Measurements from ENCODE around the gene PSMB4.
"Not testable (repeated sequence)": the region's sequence is repeated elsewhere in the genome, so short reads cannot be mapped to it uniquely, and the experiment has no call there.

Gene PSMB4

GRCh38 chr1:151372058-151372934, 27.1 kb upstream of the PSMB4 start, which contains the start of gene SELENBP1:
Gene SELENBP1 (minus strand): TSS chr1:151372705. CDS start chr1:151372641, 64 bp downstream.
- TF ChIP-seq ZFX (IDR thresholded peaks at IDR 0.05; ENCODE audit: borderline replicate concordance) (no peak), CTCF (IDR thresholded peaks at IDR 0.05) (peak; percentile 7)
- H3K27ac ChIP-seq, result peak within 1 kb of the TSS; percentile 91

- TF ChIP-seq ZFX (IDR thresholded peaks at IDR 0.05; ENCODE audit: borderline replicate concordance), result no peak
- peak overlapping the region; percentile 91 for H3K27ac ChIP-seq
Observed at GRCh38 chr1:151373196-151373595, 26.2 kb upstream of the PSMB4 start.

- TF ChIP-seq CTCF (IDR thresholded peaks at IDR 0.05), result no peak
- TF ChIP-seq ZFX (IDR thresholded peaks at IDR 0.05; ENCODE audit: borderline replicate concordance), result no peak
- peak overlapping the region; percentile 16 for H3K27ac ChIP-seq
Observed at GRCh38 chr1:151377150-151377884, 22.1 kb upstream of the PSMB4 start.

GRCh38 chr1:151384584-151384983, 14.8 kb upstream of the PSMB4 start:
- TF ChIP-seq CTCF (IDR thresholded peaks at IDR 0.05) (no peak), ZFX (IDR thresholded peaks at IDR 0.05; ENCODE audit: borderline replicate concordance) (no peak)
- no peak overlapping the region for H3K27ac ChIP-seq

- H3K27ac ChIP-seq, result no peak overlapping the region
- TF ChIP-seq ZFX (IDR thresholded peaks at IDR 0.05; ENCODE audit: borderline replicate concordance) (no peak), CTCF (IDR thresholded peaks at IDR 0.05) (no peak)
Observed at GRCh38 chr1:151386002-151386401, 13.4 kb upstream of the PSMB4 start.

- H3K27ac ChIP-seq, result not testable (repeated sequence)
Observed at GRCh38 chr1:151390221-151391078, 8.9 kb upstream of the PSMB4 start.

- TF ChIP-seq CTCF (IDR thresholded peaks at IDR 0.05) (no peak), ZFX (IDR thresholded peaks at IDR 0.05; ENCODE audit: borderline replicate concordance) (no peak)
Observed at GRCh38 chr1:151391079-151391563, 8.3 kb upstream of the PSMB4 start.

More at GRCh38 chr1:151391079-151391563, 8.3 kb upstream of the PSMB4 start:
- no peak overlapping the region for H3K27ac ChIP-seq
